Glomerular visceral epithelial cell (primary cell): ENCODE results near the gene UCK1.

ENCODE experiments used
- DNase-seq: peaks from one replicate; pipeline ENCODE4 v3.0.0-alpha.2; 2016; ENCODE audit errors: extremely low spot score

The UCK1 gene

GRCh38 chr9:131530920-131531832 is at the start of gene UCK1:
TSS of gene UCK1 (minus strand) at chr9:131531263. CDS start at chr9:131531174, 89 bp downstream.
- peak; percentile 78 for DNase-seq

- no peak for DNase-seq
Measured at GRCh38 chr9:131580358-131580757, 49.3 kb upstream of the UCK1 start.

DNA sequence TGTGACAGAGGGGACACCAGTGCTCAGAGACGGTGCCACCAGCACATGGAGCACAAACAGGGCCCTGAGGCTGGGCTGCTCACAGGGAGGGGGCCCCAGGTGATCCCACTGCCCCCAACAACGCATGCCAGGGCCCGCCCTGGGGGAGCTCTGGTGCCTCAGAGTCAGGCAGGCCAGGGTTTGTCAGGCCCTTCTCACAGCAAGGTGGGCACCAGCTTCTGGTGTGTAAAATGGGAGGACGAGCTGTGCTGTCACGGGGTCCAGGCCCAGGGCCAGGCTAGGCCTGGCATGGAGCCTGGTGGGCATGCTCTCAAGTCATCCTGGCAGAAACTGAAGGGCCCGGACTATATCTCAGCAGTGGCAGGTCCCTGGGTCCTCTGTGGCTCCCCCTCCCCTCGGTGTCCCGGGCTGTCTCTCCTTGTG is 48.7 kb upstream of the UCK1 start:
- DNase-seq, result no peak

DNA sequence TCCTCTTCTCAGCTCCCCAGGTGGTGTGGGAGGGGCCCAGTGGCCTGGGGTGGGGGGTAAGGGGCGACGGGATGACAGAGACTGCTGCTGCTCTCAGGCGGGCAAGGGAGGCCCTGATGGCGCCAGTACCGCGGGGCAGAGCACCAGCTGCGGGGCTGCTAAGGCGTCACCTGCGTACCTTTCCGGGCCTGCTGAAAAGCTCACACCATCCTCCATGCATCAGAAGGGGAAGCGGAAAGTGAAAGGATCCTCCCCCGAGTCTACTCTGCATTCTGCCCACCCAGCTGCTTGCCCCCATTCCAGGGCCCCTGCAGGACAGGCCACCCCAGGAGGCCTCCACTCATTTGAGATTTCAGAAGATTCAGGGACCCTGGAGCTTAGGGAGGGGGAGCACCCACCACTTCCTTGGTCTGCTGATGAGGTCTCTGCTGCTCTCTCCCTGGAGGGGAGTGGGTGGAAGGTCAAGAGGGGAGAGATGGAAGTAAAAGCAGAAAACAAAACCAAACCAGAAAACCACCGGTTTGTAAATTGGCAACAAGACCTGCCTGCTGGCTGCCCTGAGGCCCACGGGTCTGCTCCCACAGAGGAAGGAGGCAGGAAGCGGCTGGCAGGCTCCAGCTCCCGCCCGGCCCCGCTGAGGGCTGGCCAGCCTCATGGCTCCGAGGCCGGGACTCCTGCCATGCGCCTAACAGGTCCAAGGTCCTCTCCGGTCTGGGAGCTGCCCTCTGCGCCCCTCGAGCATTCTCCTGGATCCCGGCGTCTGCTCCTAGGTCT is 47.9 kb upstream of the UCK1 start:
- DNase-seq, result no peak

- DNase-seq, result no peak
Measured at GRCh38 chr9:131578021-131578420, 47.0 kb upstream of the UCK1 start.

GRCh38 chr9:131577005-131578000 is 46.2 kb upstream of the UCK1 start:
- no peak for DNase-seq

GRCh38 chr9:131575946-131576853 is 45.1 kb upstream of the UCK1 start:
- no peak for DNase-seq

DNA sequence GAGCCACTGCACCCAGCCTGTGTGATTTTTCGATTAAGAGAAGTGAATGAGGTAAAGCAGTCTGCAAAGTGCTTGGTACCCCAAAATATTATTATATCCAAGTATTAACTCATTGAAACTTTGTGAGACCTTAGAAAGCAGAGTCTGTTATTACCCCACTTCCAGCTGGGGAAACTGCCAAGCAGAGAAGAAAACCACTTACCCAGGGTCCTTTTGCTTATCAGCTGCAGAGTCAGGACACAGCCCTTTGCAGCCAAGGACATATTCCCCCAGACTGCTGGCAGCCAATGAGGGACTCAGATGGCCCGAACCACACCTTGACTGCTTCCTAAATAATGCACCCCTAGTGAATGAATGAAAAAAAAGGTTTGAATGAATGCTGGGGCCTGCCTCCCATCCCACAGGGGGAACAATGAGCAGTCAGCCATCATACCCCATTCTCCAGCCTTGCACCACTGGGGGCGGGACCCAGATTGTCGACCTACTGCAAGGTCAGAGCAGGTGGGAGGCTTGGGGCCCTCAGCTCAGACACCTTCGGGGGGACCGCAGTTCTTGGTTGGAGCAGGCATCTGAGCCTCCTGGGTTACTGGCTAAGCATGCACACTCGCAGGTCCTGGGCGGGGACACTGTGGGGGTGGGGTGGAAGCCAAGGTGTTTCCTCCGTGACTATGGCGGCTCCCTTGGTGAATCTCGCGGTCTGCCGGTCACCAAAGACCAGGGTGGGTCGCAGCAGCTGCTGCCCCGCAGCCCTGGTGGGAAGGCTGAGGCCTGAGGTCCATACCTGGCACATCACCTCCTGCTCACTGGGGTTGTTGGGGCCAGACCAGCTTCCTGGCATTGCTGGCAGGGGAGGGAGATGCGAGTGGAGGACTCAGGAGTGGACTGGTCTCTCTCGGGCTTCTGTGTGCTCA is 43.9 kb upstream of the UCK1 start:
- no peak for DNase-seq

GRCh38 chr9:131567910-131568309 is 36.8 kb upstream of the UCK1 start:
- no peak for DNase-seq

DNA sequence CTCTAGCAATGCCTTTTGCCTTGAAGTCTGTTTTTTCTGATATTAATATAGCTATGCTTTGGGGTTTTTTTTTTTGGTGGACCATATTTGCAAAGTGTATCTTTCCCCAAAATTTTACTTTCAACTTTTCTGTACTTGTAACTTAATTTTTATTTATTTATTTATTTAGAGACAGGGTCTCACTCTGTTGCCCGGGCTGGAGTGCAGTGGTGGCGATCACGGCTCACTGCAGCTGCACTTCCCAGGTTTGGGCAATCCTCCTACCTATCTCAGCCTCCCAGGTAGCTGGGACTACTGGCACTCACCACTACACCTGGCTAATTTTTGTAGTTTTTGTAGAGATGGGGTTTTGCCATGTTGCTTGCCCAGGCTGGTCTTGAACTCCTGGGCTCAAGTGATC is 35.1 kb upstream of the UCK1 start:
- no peak for DNase-seq

DNA sequence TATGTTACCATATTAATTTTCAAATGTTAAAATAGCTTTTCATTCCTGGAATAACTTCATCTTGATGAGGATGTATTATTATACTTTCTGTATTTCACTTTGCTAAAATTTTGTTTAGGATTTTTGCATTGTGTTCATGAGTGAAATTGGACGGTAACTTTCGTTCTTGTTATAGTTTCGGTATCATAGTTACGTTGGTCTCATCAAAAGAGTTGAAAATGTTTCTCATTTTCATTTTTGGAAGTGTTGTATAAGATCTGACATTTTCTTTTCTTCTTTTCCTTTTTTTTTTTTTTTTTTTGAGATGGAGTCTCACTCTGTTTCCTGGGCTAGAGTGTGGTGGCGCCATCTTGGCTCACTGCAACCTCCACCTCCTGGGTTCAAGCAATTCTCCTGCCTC is 34.3 kb upstream of the UCK1 start:
- DNase-seq, result no peak

DNA sequence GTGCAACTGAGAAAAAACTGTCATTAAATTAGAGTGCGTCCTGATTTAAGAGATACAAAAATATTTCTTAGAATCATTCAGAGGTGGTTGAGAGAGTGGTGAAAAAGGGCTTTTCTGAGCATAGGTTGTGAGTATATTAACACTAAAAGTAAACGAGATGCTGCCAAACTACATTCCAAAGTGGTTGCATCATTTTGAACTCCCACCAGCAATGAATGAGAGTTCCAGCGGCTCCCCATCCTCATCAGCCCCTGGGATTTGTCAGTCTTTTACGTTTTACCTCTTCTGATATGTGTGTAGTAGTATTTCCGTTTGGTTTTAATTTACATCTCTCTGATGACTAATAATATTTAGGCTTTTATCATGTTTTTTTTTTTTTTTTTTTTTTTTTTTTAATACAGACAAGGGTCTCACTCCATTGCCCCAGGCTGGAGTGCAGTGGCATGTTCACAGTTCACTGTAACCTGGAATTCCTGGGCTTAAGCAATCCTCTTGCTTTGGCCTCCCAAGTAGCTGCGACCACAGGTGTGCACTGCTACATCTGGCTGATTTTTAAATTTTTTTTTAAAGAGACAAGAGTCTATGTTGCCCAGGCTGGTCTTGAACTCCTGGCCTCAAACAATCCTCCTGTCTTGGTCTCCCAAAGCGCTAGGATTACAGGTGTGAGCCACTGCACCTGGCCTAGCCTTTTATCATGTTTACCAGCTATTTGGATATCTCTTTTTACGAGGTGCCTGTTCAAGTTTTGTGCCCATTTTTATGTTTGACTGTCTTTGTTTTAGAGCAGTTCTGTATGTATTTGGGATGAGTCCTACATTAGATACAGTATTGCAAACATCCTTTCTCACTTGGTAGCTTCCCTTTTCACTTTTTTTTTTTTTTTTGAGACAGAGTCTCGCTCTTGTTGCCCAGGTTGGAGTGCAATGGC is 31.2 kb upstream of the UCK1 start:
- DNase-seq, result peak; percentile 48

GRCh38 chr9:131559421-131560000 is 28.4 kb upstream of the UCK1 start:
- DNase-seq, result no peak

DNA sequence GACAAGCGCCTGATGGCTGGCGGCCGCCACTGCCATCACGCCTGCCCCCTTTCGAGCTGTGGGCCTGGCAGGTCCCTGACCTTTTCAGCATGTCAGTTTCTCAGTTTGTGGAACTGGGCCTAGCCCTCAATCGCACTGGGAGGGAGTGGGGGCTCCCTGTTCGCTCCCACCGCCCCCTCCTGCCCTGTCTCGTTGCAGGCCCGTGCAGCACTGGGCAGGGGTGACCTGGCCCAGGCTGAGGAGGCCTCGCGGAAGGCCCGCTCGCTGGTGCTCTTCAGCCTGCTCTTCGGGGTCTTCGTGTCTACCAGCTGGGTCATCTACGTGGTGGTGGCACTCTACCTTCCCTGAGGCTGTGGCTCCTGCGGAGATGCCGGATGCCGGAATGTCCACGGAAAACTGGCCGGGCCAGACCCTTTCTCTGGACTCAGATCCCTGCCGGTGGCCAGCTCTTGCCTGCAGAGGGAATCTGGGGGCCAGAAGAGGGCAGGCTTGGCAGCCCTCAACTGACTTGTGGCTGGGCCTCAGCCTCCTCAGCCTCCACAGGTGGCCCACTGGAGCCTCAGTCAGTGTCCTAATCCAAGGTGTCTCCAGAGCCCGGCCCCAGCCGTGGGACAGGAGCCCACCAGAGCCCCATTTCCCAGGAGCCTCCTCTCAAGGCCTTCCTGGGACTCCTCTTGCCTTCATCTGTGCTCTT is 26.9 kb upstream of the UCK1 start:
- no peak for DNase-seq

- DNase-seq, result no peak
Measured at GRCh38 chr9:131555841-131556673, 25.0 kb upstream of the UCK1 start.

GRCh38 chr9:131554843-131555351 is 23.8 kb upstream of the UCK1 start:
- no peak for DNase-seq
